Measurements from ENCODE around the gene MRPS5. TPM values are rescaled to one million over a fixed set of nuclear protein-coding genes. Genes with fewer than 3 reads are reported as not detected.

The MRPS5 gene
- total RNA-seq, 1 donor from 2014 or later: 57.4 TPM

GRCh38 chr2:95037384-95037839, 84.2 kb downstream of the MRPS5 start:
- Histone ChIP-seq H3K36me3 (ENCODE audit: insufficient read depth, low read length) (no peaks in the 10 kb centered on the region), H4K20me1 (ENCODE audit: insufficient read depth, low read length) (peaks cover 14% of the 10 kb centered on the region), H3K27me3 (ENCODE audit: insufficient read depth, low read length) (peaks cover 3% of the 10 kb centered on the region), H3K9ac (ENCODE audit: low read length) (no peak overlapping the region), H3K4me1 (ENCODE audit: insufficient read depth, low read length) (no peaks in the 10 kb centered on the region), H3K9me3 (ENCODE audit: insufficient read depth, low read depth, low read length) (no peaks in the 10 kb centered on the region), H3K79me2 (ENCODE audit: insufficient read depth, low read length) (no peaks in the 10 kb centered on the region), H3K4me2 (ENCODE audit: low read length) (no peak overlapping the region), H3K27ac (ENCODE audit: low read depth, low read length) (no peak overlapping the region), H3K4me3 (ENCODE audit: insufficient read depth, low read depth, low read length) (no peak overlapping the region), H2AFZ (ENCODE audit: low read depth, low read length) (no peak overlapping the region)
- FAIRE-seq (no peak), DNase-seq (ENCODE audit: low read depth) (no peak)
- TF ChIP-seq, protein P1, sequence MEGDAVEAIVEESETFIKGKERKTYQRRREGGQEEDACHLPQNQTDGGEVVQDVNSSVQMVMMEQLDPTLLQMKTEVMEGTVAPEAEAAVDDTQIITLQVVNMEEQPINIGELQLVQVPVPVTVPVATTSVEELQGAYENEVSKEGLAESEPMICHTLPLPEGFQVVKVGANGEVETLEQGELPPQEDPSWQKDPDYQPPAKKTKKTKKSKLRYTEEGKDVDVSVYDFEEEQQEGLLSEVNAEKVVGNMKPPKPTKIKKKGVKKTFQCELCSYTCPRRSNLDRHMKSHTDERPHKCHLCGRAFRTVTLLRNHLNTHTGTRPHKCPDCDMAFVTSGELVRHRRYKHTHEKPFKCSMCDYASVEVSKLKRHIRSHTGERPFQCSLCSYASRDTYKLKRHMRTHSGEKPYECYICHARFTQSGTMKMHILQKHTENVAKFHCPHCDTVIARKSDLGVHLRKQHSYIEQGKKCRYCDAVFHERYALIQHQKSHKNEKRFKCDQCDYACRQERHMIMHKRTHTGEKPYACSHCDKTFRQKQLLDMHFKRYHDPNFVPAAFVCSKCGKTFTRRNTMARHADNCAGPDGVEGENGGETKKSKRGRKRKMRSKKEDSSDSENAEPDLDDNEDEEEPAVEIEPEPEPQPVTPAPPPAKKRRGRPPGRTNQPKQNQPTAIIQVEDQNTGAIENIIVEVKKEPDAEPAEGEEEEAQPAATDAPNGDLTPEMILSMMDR (IDR thresholded peaks at IDR 0.05; ENCODE audit: insufficient read depth, low read depth, low read length): no peak
- no peak for TF ChIP-seq EZH2 (IDR thresholded peaks at IDR 0.05; ENCODE audit: insufficient read depth, low read length)
- Mint-ChIP-seq H3K36me3 (ENCODE audit: low read depth, unreplicated experiment) (peaks cover 2% of the 10 kb centered on the region), H3K27me3 (ENCODE audit: low read depth, unreplicated experiment) (peaks cover 19% of the 10 kb centered on the region), H3K4me3 (ENCODE audit: unreplicated experiment) (no peak overlapping the region), H3K4me1 (ENCODE audit: low read depth, unreplicated experiment) (peaks cover 16% of the 10 kb centered on the region), H3K27ac (ENCODE audit: unreplicated experiment) (no peak overlapping the region), H3K9me3 (ENCODE audit: unreplicated experiment) (peaks cover 5% of the 10 kb centered on the region)

GRCh38 chr2:95036596-95037383, 84.8 kb downstream of the MRPS5 start:
- peaks cover 2% of the 10 kb centered on the region for H3K36me3 Mint-ChIP-seq (ENCODE audit: low read depth, unreplicated experiment)
- DNase-seq (ENCODE audit: low read depth) (no peak), FAIRE-seq (no peak)
- H4K20me1 ChIP-seq (ENCODE audit: insufficient read depth, low read length): peaks cover 14% of the 10 kb centered on the region
- peaks cover 8% of the 10 kb centered on the region for H3K27me3 ChIP-seq (ENCODE audit: insufficient read depth, low read length)
- H3K27me3 Mint-ChIP-seq (ENCODE audit: low read depth, unreplicated experiment): peaks cover 20% of the 10 kb centered on the region
- H3K4me2 ChIP-seq (ENCODE audit: low read length): no peak overlapping the region
- TF ChIP-seq, protein P1 (IDR thresholded peaks at IDR 0.05; ENCODE audit: insufficient read depth, low read depth, low read length): no peak
- no peak for TF ChIP-seq EZH2 (IDR thresholded peaks at IDR 0.05; ENCODE audit: insufficient read depth, low read length)
- H3K9me3 Mint-ChIP-seq (ENCODE audit: unreplicated experiment): peaks cover 5% of the 10 kb centered on the region
- no peaks in the 10 kb centered on the region for H3K79me2 ChIP-seq (ENCODE audit: insufficient read depth, low read length)
- H3K4me1 ChIP-seq (ENCODE audit: insufficient read depth, low read length): no peaks in the 10 kb centered on the region
- no peak overlapping the region for H3K27ac ChIP-seq (ENCODE audit: low read depth, low read length)
- no peaks in the 10 kb centered on the region for H3K36me3 ChIP-seq (ENCODE audit: insufficient read depth, low read length)
- no peak overlapping the region for H3K27ac Mint-ChIP-seq (ENCODE audit: unreplicated experiment)
- no peak overlapping the region for H3K9ac ChIP-seq (ENCODE audit: low read length)
- no peak overlapping the region for H3K4me3 ChIP-seq (ENCODE audit: insufficient read depth, low read depth, low read length)
- no peaks in the 10 kb centered on the region for H3K9me3 ChIP-seq (ENCODE audit: insufficient read depth, low read depth, low read length)
- no peak overlapping the region for H3K4me3 Mint-ChIP-seq (ENCODE audit: unreplicated experiment)
- peaks cover 15% of the 10 kb centered on the region for H3K4me1 Mint-ChIP-seq (ENCODE audit: low read depth, unreplicated experiment)
- no peak overlapping the region for H2AFZ ChIP-seq (ENCODE audit: low read depth, low read length)

Other genes with a start within 250 kb of the MRPS5 start
- gene MAL, start 96.1 kb downstream of the MRPS5 start, total RNA-seq: 0.41 TPM in 1 of 2 replicates, not detected in the other
- gene ZNF514, start 38.0 kb upstream of the MRPS5 start, total RNA-seq: 7.9 and 8.1 TPM in 2 replicates
- gene ZNF2, start 44.0 kb upstream of the MRPS5 start, total RNA-seq: 4.1 and 5.5 TPM in 2 replicates
- 4.8 and 5.9 TPM in 2 replicates for gene ZNF892, start 85.7 kb upstream of the MRPS5 start, total RNA-seq
- gene PROM2, start 152.6 kb upstream of the MRPS5 start, total RNA-seq: 0.93 and 1.2 TPM in 2 replicates
- gene KCNIP3, start 175.5 kb upstream of the MRPS5 start, total RNA-seq: 0.68 and 1.5 TPM in 2 replicates

Data from astrocyte (in vitro differentiated cells and primary cell).